Progenitor cell of endocrine pancreas (in vitro differentiated cells): ENCODE data around the gene FIBIN. TPM values are rescaled to one million over a fixed set of nuclear protein-coding genes. Genes with fewer than 3 reads are reported as not detected.

Experiments used
- DNase-seq: peaks from one replicate; pipeline ENCODE4 v3.0.0; 2021; ENCODE audit warnings: low spot score; ENCODE audit not compliant: unreplicated experiment
- H3K27ac Mint-ChIP-seq: 2 replicates; pipeline ENCODE4 v1.8.0; 2021; ENCODE audit warnings: mild to moderate bottlenecking, moderate library complexity, mixed read lengths
- H3K27me3 Mint-ChIP-seq: 2 replicates; pipeline ENCODE4 v1.8.0; 2021; ENCODE audit warnings: mixed read lengths
- H3K36me3 Mint-ChIP-seq: 2 replicates; pipeline ENCODE4 v1.8.0; 2022; ENCODE audit warnings: mixed read lengths; ENCODE audit not compliant: insufficient read depth
- H3K4me1 Mint-ChIP-seq: 2 replicates; pipeline ENCODE4 v1.8.0; 2021; ENCODE audit warnings: low read depth, mixed read lengths
- H3K4me3 Mint-ChIP-seq: 2 replicates; pipeline ENCODE4 v1.8.0; 2021; ENCODE audit warnings: low read depth, mild to moderate bottlenecking, moderate library complexity, mixed read lengths
- H3K9me3 Mint-ChIP-seq: 2 replicates; pipeline ENCODE4 v1.8.0; 2021; ENCODE audit warnings: low read depth, mixed read lengths
- total RNA-seq: library from RNA; stranded (reverse); gene quantifications from 2 replicates; pipeline ENCODE4 v1.2.1, GENCODE V29; 2021
- TF ChIP-seq, protein P1 (sequence below): fragments of 200-600 bp; sonication (generic); IDR thresholded peaks from one replicate; pipeline ENCODE4 v1.5.0; 2021; ENCODE audit warnings: antibody characterized with exemption, mild to moderate bottlenecking; ENCODE audit not compliant: unreplicated experiment

Gene FIBIN
- total RNA-seq, 1 donor from 2014 or later, result 0.24 TPM

DNA sequence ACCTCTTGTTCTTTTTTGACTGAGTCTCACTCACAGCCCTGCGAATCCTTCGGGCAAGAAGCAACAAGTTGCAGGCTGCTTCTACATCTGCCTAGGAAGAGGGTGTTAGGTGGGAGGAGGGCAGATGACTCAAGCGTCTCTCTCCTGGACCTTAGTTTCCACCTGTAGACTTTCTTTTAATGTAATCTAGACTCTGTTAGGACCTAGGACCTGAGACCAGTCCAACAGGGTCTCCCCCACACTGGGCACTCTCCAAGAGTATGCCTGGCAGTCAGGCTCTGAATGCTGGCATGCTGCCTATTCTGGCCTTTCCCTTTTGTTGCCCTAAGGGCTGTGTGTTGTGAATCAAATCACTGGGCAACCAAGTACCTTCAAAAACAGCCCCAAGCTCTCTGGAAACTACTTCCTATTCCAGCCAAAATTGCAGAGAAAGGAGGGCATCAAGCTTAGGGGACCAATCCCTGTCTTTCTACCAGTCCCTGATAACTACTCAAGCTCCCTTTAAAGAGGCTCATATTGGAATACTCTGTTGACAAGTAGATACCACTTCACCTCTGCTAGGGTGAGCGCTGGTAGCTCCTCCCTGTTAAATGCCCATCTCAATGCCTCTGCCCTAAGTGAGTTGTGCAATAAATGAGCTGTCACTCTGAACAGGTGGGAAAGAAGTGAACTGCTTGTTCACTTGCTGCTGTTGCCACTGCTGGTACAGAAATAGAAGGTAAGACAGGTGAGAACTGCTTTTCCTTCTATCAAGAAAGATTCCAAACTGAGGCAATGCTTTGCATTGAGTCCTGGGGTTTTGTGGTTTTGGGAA is 46.6 kb downstream of the FIBIN start, which contains the start of gene BBOX1:
Gene BBOX1 (plus strand): TSS at position 514 of the 814 bp plus-strand sequence. CDS start 14,616 bp downstream, outside the sequence.
- TF ChIP-seq, protein P1, sequence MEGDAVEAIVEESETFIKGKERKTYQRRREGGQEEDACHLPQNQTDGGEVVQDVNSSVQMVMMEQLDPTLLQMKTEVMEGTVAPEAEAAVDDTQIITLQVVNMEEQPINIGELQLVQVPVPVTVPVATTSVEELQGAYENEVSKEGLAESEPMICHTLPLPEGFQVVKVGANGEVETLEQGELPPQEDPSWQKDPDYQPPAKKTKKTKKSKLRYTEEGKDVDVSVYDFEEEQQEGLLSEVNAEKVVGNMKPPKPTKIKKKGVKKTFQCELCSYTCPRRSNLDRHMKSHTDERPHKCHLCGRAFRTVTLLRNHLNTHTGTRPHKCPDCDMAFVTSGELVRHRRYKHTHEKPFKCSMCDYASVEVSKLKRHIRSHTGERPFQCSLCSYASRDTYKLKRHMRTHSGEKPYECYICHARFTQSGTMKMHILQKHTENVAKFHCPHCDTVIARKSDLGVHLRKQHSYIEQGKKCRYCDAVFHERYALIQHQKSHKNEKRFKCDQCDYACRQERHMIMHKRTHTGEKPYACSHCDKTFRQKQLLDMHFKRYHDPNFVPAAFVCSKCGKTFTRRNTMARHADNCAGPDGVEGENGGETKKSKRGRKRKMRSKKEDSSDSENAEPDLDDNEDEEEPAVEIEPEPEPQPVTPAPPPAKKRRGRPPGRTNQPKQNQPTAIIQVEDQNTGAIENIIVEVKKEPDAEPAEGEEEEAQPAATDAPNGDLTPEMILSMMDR, result no peak
- Mint-ChIP-seq H3K9me3 (peaks cover 40% of the 10 kb centered on the region), H3K27me3 (no peaks in the 10 kb centered on the region), H3K4me1 (no peaks in the 10 kb centered on the region), H3K36me3 (peaks cover 4% of the 10 kb centered on the region), H3K4me3 (no peak within 1 kb of the TSS), H3K27ac (no peak within 1 kb of the TSS)
- no peak for DNase-seq

DNA sequence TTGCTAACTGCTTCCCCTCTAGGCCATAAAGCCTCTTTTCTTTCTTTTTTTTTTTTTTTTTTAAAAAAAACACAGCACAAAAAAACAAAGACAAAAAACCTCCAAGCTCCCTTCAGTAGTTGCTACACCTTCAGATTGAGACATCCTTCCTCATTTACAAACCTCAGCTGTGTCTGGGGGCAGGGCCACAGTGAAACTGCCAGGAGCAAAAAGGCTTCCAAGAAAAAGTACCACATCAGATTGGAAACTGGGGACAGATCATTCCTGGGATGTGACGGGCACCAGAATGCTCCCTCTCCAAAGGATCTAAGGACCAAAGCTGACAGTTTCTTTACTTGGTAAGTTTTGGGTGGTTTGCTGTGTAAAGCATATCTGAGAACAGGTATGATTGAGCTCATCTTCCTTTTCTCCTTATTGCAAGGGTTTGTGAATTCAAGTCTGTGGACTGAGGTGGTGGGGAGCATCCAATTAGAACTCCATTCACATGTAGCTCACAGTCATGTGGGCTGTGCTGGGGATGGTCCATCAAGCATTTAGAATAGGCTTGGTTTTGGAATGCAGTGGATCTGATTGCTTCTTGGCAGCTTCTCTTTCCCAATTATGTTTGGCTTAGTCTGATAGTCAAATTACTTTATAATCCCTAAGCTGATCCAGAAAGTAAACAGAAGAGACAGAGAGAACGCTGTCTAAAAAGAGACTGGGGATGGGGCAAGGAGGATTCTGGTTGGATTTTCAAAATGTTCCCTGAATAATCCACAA is 47.4 kb downstream of the FIBIN start:
- TF ChIP-seq, protein P1, result no peak
- H3K4me3 Mint-ChIP-seq, result no peak overlapping the region
- peaks cover 4% of the 10 kb centered on the region for H3K36me3 Mint-ChIP-seq
- no peak for DNase-seq
- peaks cover 32% of the 10 kb centered on the region for H3K9me3 Mint-ChIP-seq
- no peaks in the 10 kb centered on the region for H3K4me1 Mint-ChIP-seq
- no peaks in the 10 kb centered on the region for H3K27me3 Mint-ChIP-seq
- no peak overlapping the region for H3K27ac Mint-ChIP-seq

Other genes with a start within 250 kb of the FIBIN start
- not detected in 2 replicates for gene BBOX1, start 46.7 kb downstream of the FIBIN start, total RNA-seq